Motor neuron (in vitro differentiated cells): ENCODE data around the gene NUDT16. TPM values are rescaled to one million over a fixed set of nuclear protein-coding genes. Genes with fewer than 3 reads are reported as not detected.
A peak's percentile ranks its signal among the peaks of the same experiment; 100 is the strongest.

Source experiments
- ATAC-seq, 8 experiments: fragments of 200-7000 bp; cut with Tn5 transposase; replicated peaks in 6 of 8; 2 replicates each; pipeline ENCODE4 v1.8.0; 2021; ENCODE audit warnings: mild to moderate bottlenecking in 8 of 8, moderate library complexity in 8 of 8
- H3K27ac ChIP-seq, 2 donors: fragments of 250-450 bp; sonication (Bioruptor Pico); 2 replicates each; pipeline ENCODE4 v1.9.0; 2021; ENCODE audit warnings: antibody characterized with exemption in 2 of 2, mild to moderate bottlenecking in 2 of 2, moderate library complexity in 1 of 2
- H3K4me1 ChIP-seq, 2 donors: fragments of 250-450 bp; sonication (Bioruptor Pico); replicated peaks in 1 of 2; 2 replicates each; pipeline ENCODE4 v1.6.1; 2021; ENCODE audit warnings: antibody characterized with exemption in 2 of 2, mild to moderate bottlenecking in 2 of 2, moderate library complexity in 1 of 2
- H3K4me3 ChIP-seq, 5 donors: fragments of 250-450 bp; sonication (Bioruptor Pico); 2 replicates each; pipeline ENCODE4 v1.9.0; 2021; ENCODE audit warnings: antibody characterized with exemption in 5 of 5, mild to moderate bottlenecking in 5 of 5, moderate library complexity in 4 of 5
- WGBS, 10 experiments: fragments of 450-650 bp; shearing (Covaris generic); methylation state at CpG; one replicate each; pipeline ENCODE4 v1.0.0; 2022; 5-methylcytosine and 5-hydroxymethylcytosine counted together
- in situ Hi-C, 9 experiments: fragments of 400-800 bp; cut with MboI; loops; one replicate each; pipeline ENCODE4 v1.15.0; 2021; ENCODE audit warnings: low sequenced_read_pairs in 9 of 9, low pct_unique_long_range_greater_than_20kb in 2 of 9; ENCODE audit not compliant: unreplicated experiment in 9 of 9
- total RNA-seq, 8 experiments: library from RNA; unstranded; fragments of 300-600 nt; gene quantifications; 2 replicates each; pipeline versions ENCODE4 v1.2.3 to v1.2.4, GENCODE V29; 2022

NUDT16 gene
- total RNA-seq, 8 experiments from 2014 or later, result 14.6 to 33.4 (median 25.3) TPM

DNA sequence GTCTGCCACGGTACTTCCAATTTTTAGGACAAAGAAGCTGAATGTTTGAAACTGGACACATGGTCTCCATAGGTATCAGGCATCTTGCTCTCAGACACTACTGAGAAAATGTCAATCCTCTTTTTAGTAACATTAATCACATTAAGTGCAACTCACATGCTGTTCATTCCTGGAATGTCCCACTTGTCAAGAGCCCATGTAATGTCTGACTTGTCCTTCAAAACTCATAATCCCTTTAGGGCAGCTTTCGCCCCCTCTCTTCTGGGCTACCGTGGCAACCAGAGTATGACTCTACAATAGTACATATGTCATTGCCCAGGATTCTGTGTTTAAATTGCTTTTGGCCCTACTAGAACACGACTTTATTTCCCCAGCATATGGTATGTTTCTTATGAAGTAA, 12.3 kb downstream of the NUDT16 start:
- Histone ChIP-seq H3K27ac (no peak overlapping the region), H3K4me3 (no peak overlapping the region), H3K4me1 (no peaks in the 10 kb centered on the region)
- no peak for ATAC-seq
- in situ Hi-C loops, result no loop called here
- 47 to 100% (median 74%) methylated on average over 1 to 4 of the region's 4 CpGs for WGBS, 10 experiments

DNA sequence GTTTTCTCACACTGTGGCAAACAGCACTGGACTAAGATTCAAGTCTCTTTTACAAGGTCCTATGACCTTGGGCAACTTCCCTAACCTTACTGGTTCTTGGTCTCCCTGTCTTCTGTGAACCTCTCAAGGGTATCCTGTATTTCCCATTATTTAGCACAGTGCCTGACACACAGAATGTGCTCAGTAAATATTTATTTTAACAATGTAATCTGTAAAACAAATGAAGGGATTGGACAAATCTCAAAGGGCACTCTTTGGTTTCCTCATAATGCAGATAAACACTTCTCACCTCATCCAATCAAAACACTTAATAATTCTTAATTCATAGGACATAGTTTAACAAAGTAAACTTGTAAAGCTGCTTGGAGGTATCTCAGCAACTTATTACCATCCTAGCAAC, 12.8 kb downstream of the NUDT16 start:
- H3K4me3 ChIP-seq, result no peak overlapping the region
- in situ Hi-C loops, result no loop called here
- H3K4me1 ChIP-seq, result no peaks in the 10 kb centered on the region
- H3K27ac ChIP-seq, result no peak overlapping the region
- ATAC-seq, result no peak

DNA sequence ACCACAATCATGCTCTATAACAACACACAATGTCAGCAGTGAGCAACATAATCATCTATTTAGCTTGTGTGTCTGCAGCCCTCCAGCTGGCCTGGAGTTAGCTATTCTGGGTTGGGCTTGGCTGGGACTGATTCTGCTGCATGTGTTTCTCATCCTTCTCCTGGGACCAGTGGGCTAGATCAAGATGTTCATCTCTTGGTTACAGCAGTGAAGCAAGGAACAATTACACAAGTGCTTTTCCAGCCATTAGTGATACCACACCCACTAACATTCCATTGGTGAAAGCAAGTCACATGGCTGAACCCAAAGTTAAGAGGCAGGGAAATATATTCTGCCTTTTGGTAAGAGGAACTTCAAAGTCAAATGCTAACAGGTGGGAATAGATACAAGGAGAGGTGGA, 14.6 kb downstream of the NUDT16 start:
- H3K4me3 ChIP-seq, result no peak overlapping the region
- no peak overlapping the region for H3K27ac ChIP-seq
- ATAC-seq, result peak in 2 of 8 experiments; percentile 59 to 95
- in situ Hi-C loops, result no loop called here
- H3K4me1 ChIP-seq, result no peaks in the 10 kb centered on the region

DNA sequence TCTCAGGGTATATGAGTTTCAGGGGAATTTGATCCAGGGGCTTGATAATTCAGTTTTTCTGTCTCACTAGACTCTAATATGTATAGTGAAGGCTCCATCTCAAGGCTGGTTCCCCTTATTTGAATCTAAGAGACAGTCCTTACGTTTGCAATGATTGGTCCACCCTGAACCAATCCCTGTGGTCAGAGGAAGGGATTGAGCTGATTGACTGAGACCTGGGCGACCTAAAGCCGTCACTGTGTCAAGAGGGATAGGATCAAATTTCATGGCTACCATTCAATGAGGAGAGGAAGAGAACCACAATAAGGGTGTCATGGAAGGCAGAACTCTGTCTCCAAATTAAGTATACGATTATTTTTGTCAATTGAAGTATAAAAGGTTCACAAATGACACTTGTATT, 16.3 kb downstream of the NUDT16 start:
- in situ Hi-C loops, result no loop called here
- ATAC-seq, result no peak
- 0 to 82% (median 60%) methylated on average over 1 to 4 of the region's 4 CpGs; no CpG with 5 or more reads in 1 of the 10 experiments for WGBS, 10 experiments
- Histone ChIP-seq H3K4me1 (no peaks in the 10 kb centered on the region), H3K27ac (no peak overlapping the region), H3K4me3 (no peak overlapping the region)

- no peaks in the 10 kb centered on the region for H3K4me1 ChIP-seq
Measured at GRCh38 chr3:131401978-131402377, 20.4 kb downstream of the NUDT16 start.

DNA sequence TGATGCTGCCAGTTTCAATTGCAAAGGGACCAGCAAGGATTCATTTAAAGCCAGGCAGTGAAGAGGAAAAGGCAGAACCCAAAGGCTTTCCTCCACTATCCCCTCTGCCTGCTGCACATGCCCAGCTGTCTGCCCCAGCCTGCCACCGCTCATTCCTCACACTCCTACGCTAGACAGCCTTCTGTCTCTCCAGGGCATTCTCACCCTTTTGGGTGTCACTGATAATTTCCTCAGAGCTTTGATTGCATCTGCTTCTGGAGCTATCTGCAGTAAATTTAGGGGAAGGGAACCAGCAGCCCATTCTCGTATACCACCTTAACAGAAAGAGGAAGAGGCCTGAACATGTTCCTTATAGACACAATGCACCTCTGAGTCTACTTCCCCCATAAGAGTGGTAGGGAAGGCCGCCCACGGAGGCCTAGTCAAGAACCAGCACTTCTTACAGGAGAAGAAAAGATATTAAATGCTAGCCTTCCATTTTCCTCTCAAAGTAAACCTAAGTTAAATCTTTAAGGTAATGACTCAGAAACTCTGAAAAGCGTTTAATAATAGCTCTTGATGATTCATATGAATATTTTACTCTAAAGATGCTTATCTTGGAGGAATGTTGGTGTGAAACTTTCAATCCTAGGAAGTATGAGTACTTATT, 20.9 kb downstream of the NUDT16 start:
- Histone ChIP-seq H3K4me1 (no peaks in the 10 kb centered on the region), H3K4me3 (no peak overlapping the region), H3K27ac (no peak overlapping the region)
- WGBS, 10 experiments, result 44 to 100% (median 84%) methylated on average over 1 to 6 of the region's 6 CpGs
- peak in 2 of 8 experiments; percentile 57 to 80 for ATAC-seq
- in situ Hi-C loops, result no loop called here

More at GRCh38 chr3:131401978-131402377, 20.4 kb downstream of the NUDT16 start:
- H3K4me3 ChIP-seq, result no peak overlapping the region
- WGBS, 10 experiments, result 13 to 100% (median 62%) methylated on average over 1 to 3 of the region's 3 CpGs; no CpG with 5 or more reads in 2 of the 10 experiments
- in situ Hi-C loops, result no loop called here
- no peak for ATAC-seq
- H3K27ac ChIP-seq, result no peak overlapping the region

DNA sequence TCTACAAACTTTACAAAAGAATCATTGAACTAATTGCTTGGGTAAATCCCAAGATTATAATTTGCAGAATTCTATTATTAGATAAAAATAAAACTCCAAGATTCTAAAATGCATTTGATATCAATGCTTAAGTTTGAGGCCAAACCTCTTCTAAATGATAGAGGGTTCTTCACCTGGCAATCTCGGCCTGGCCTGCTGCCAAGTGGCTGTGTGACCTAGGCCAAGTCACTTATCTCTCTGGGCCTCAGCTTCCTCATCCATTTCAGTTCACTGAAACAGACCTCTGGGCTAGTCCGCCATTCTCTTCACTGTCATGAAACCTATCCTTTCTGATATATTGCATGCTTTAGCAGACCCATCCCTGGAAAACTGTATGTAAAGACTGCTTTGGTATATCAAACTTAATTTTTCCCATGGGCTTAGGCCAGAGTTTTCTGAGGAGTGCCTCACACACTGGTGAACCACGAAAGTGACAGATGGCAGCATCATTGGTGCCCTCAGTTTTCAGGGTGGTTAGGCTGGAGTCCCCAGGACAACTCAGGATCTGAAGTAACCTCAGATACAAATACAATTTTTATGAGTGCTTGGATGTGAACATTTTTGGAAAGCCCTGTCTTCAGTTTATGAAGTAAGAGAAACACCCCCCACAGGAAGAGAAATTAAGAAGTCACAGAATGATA, 21.8 kb downstream of the NUDT16 start:
- WGBS, 10 experiments, result 0 to 100% (median 86%) methylated on average over 1 to 3 of the region's 3 CpGs; no CpG with 5 or more reads in 2 of the 10 experiments
- Histone ChIP-seq H3K27ac (no peak overlapping the region), H3K4me1 (no peaks in the 10 kb centered on the region), H3K4me3 (no peak overlapping the region)
- no peak for ATAC-seq
- in situ Hi-C loops, result no loop called here

DNA sequence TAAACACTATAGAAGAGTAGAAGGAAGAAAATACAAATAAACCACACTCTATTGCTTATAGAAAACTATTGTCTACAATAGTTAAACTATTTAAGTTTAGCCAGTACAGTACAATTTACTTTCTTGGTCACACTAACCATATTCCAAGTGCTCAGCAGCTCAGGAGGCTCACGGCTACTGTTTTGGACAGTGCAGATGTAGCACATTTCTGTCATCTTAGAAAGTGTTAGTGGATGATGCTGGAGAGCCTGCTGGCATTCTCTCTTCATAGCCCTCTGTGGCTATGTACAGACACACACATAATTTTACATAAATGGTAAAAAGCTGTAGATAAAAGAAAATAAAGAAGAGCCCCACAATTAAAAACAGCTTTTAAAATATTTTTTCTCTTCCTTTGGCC, 23.8 kb downstream of the NUDT16 start:
- Histone ChIP-seq H3K4me3 (no peak overlapping the region), H3K4me1 (no peaks in the 10 kb centered on the region), H3K27ac (no peak overlapping the region)
- in situ Hi-C loops, result no loop called here
- ATAC-seq, result no peak
- 8 to 100% (median 40%) methylated on average over 1 of the region's 1 CpG; no CpG with 5 or more reads in 5 of the 10 experiments for WGBS, 10 experiments

DNA sequence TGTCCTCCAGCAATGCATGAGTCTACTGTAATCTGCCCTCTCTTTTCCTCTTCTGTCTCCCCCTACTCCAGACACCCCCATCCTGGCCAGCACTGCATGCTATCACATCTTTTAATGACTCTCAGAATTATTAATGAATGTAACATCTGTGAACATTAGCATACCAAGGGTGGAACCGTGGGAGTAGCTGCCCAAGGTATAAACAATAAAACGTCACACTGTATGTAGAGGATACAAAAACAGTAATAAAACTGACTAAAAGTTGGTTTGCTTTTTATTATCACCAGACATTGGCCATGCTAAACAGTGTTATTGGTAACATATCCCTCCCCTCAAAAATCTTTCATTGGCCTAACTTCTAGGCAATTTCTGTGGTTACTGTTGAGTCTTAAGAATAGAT, 24.7 kb downstream of the NUDT16 start:
- Histone ChIP-seq H3K27ac (no peak overlapping the region), H3K4me1 (no peaks in the 10 kb centered on the region), H3K4me3 (no peak overlapping the region)
- ATAC-seq, result peak in 3 of 8 experiments; percentile 17 to 86 (median 66)
- 0 to 71% (median 47%) methylated on average over 1 to 2 of the region's 2 CpGs; no CpG with 5 or more reads in 3 of the 10 experiments for WGBS, 10 experiments
- in situ Hi-C loops, result no loop called here

GRCh38 chr3:131417751-131418150, 36.2 kb downstream of the NUDT16 start:
- Histone ChIP-seq H3K27ac (no peak overlapping the region), H3K4me3 (no peak overlapping the region), H3K4me1 (no peaks in the 10 kb centered on the region)
- WGBS, 10 experiments, result 26 to 83% (median 78%) methylated on average over 1 to 2 of the region's 2 CpGs; no CpG with 5 or more reads in 2 of the 10 experiments
- no peak for ATAC-seq
- in situ Hi-C loops, result no loop called here

DNA sequence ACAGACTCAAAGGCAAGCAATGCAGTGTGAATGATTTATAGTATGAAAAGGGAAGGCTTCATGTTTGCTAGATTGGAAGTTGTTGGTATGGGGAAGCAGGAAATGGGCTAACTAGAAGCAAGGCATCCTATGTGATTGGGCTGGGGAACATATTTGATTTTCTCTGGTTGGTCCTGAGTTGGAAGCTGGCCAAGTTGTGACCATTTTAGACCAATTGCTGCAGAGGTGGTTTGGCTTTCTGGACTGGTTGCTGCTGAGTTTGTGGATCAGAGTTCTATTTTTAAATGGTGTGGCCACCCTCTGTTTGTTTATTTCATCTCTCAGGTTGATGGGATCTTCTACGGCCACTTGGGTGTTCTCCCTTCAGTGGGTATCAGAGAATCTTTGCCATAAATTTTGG, 39.7 kb downstream of the NUDT16 start:
- Histone ChIP-seq H3K4me1 (no peaks in the 10 kb centered on the region), H3K4me3 (no peak overlapping the region), H3K27ac (no peak overlapping the region)
- no peak for ATAC-seq
- in situ Hi-C loops, result no loop called here
- 0 to 83% (median 67%) methylated on average over 1 of the region's 1 CpG; no CpG with 5 or more reads in 5 of the 10 experiments for WGBS, 10 experiments

DNA sequence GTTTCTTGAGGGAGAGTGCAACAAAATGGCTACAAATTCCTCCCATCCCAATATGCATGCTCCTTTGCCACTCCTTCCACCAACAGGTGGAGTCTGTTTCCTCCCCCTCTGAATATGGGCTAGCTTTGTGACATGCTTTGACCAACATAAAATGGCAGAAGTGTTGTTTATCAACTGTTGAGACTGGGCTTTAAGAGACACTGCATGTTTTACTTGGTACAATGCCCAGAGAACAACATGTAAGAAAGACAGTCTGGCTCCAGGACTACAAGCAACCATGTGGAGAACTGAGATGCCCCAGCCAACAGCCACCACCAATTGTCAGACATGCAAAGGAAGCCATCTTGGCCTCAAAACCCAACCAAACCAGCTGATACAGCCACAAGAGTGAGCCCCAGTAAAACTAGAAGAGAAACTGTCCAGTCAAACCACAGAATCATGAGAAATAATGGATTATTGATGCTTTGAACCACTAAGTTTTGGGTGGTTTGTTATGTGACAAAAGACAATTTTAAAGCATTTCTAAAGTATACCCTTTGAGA, 40.5 kb downstream of the NUDT16 start:
- H3K4me3 ChIP-seq, result no peak overlapping the region
- H3K27ac ChIP-seq, result no peak overlapping the region
- in situ Hi-C loops, result no loop called here
- H3K4me1 ChIP-seq, result no peaks in the 10 kb centered on the region
- ATAC-seq, result peak in 1 of 8 experiments; percentile 82

GRCh38 chr3:131427226-131427625, 45.7 kb downstream of the NUDT16 start:
- H3K4me1 ChIP-seq, result no peaks in the 10 kb centered on the region
- H3K27ac ChIP-seq, result no peak overlapping the region
- no peak for ATAC-seq
- no peak overlapping the region for H3K4me3 ChIP-seq
- in situ Hi-C loops, result no loop called here
- WGBS, 10 experiments, result 7 to 88% (median 51%) methylated on average over 1 to 2 of the region's 2 CpGs; no CpG with 5 or more reads in 5 of the 10 experiments

GRCh38 chr3:131431754-131432153, 50.2 kb downstream of the NUDT16 start:
- no peak overlapping the region for H3K4me3 ChIP-seq
- WGBS, 10 experiments, result 34 to 93% (median 68%) methylated on average over 2 to 5 of the region's 5 CpGs; no CpG with 5 or more reads in 5 of the 10 experiments
- ATAC-seq, result no peak
- H3K4me1 ChIP-seq, result no peaks in the 10 kb centered on the region
- no peak overlapping the region for H3K27ac ChIP-seq
- in situ Hi-C loops, result no loop called here
